Caco-2 (cell line): ENCODE measurements around the gene VPS8. TPM values are rescaled to one million over a fixed set of nuclear protein-coding genes. Genes with fewer than 3 reads are reported as not detected.
"Not testable (repeated sequence)": the region's sequence is repeated elsewhere in the genome, so short reads cannot be mapped to it uniquely, and the experiment has no call there.

ENCODE experiments used
- BruUV-seq: library from RNA; stranded (reverse); fragments of 400-500 nt; replicated peaks from 2 replicates; lab custom pipeline; 2021; lab: Mats Ljungman, UMichigan
- CTCF ChIA-PET: fragments of 300-600 bp; sonication (Branson Sonifier 250); formaldehyde crosslinking; loops from one replicate; lab custom pipeline; 2022; ENCODE audit warnings: antibody characterized with exemption; lab: Charles Lee
- POLR2A ChIA-PET: fragments of 300-600 bp; sonication (Branson Sonifier 250); formaldehyde crosslinking; loops from one replicate; lab custom pipeline; 2022; ENCODE audit warnings: antibody characterized with exemption; lab: Charles Lee
- DNase-seq, 2 experiments: peaks; one replicate each; pipeline versions ENCODE4 v3.0.0 to v3.0.0-alpha.2; 2020 to 2022
- H3K27me3 ChIP-seq: replicated peaks from 2 replicates; pipeline ENCODE4 v1.6.0; 2011; ENCODE audit warnings: low read length; ENCODE audit not compliant: control insufficient read depth, insufficient read depth
- H3K36me3 ChIP-seq: 2 replicates; pipeline ENCODE4 v1.5.1; 2011; ENCODE audit warnings: low read length; ENCODE audit not compliant: control insufficient read depth, insufficient read depth
- H3K4me1 ChIP-seq: fragments of 250-450 bp; sonication (Bioruptor Pico); 2 replicates; pipeline ENCODE4 v1.5.1; 2020; ENCODE audit warnings: mild to moderate bottlenecking
- H3K4me3 ChIP-seq: 2 replicates; pipeline ENCODE4 v1.5.1; 2011; ENCODE audit warnings: low read depth, mild to moderate bottlenecking, control low read depth, low read length
- H3K9me3 ChIP-seq: fragments of 250-450 bp; sonication (Bioruptor Pico); 2 replicates; pipeline ENCODE4 v1.5.1; 2020; ENCODE audit warnings: mild to moderate bottlenecking, moderate library complexity
- H3K27ac Mint-ChIP-seq: one replicate; pipeline ENCODE4 v1.8.0; 2022; ENCODE audit warnings: mixed read lengths; ENCODE audit not compliant: unreplicated experiment
- H3K27me3 Mint-ChIP-seq: one replicate; pipeline ENCODE4 v1.8.0; 2022; ENCODE audit warnings: mixed read lengths; ENCODE audit not compliant: insufficient read depth, unreplicated experiment
- H3K36me3 Mint-ChIP-seq: one replicate; pipeline ENCODE4 v1.8.0; 2022; ENCODE audit warnings: mild to moderate bottlenecking, mixed read lengths; ENCODE audit not compliant: insufficient read depth, unreplicated experiment
- H3K4me1 Mint-ChIP-seq: one replicate; pipeline ENCODE4 v1.8.0; 2022; ENCODE audit warnings: low read depth, mixed read lengths; ENCODE audit not compliant: unreplicated experiment
- H3K4me3 Mint-ChIP-seq: one replicate; pipeline ENCODE4 v1.8.0; 2022; ENCODE audit warnings: mild to moderate bottlenecking, moderate library complexity, mixed read lengths; ENCODE audit not compliant: unreplicated experiment
- H3K9me3 Mint-ChIP-seq: one replicate; pipeline ENCODE4 v1.8.0; 2022; ENCODE audit warnings: mixed read lengths; ENCODE audit not compliant: unreplicated experiment
- intact Hi-C: fragments of 100-400 bp; cut with micrococcal nuclease; formaldehyde crosslinking; loops from one replicate; pipeline ENCODE4 v1.10.0; 2022; ENCODE audit not compliant: unreplicated experiment
- total RNA-seq: library from RNA; stranded (reverse); gene quantifications from 2 replicates; pipeline ENCODE4 v1.2.3, GENCODE V29; 2022
- TF ChIP-seq, protein P1 (sequence below), 2 experiments: fragments of 200-600 bp in 1 of 2; IDR thresholded peaks; 1 replicate in 1 of 2; 2 replicates in 1 of 2; pipeline versions ENCODE4 v1.5.1 to v1.8.0; 2011 to 2022; ENCODE audit warnings: antibody characterized with exemption in 1 of 2, control low read depth in 1 of 2, inconsistent platforms in 1 of 2, low read depth in 1 of 2, low read length in 1 of 2, mild to moderate bottlenecking in 1 of 2, moderate library complexity in 1 of 2; ENCODE audit not compliant: insufficient read depth in 1 of 2, severe bottlenecking in 1 of 2, unreplicated experiment in 1 of 2

Gene VPS8
- total RNA-seq, 1 experiment from 2014 or later, result 44.7 TPM

DNA sequence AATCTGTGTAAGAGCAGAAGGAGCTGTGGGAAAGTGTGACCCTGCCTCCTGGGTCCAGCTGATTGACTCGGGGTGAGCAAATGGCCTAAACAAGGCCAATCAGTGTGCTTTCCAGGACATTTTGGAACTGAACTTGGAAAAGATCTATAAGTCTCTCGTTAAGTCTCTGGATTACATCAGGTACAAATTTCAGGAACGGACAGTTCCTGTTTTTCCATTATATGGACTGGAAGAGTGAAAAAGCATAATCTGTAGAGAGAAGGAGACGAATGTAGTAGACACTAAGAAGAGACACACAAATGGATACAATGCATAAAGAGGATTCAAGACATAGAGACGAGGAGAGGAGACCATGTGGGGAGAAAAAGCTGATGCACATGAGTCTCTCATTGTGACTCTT lies 173.6 kb downstream of the VPS8 start:
- DNase-seq, result no peak
- Histone ChIP-seq H3K36me3 (no peaks in the 10 kb centered on the region), H3K9me3 (no peaks in the 10 kb centered on the region), H3K4me3 (no peak overlapping the region), H3K27me3 (no peaks in the 10 kb centered on the region), H3K4me1 (no peaks in the 10 kb centered on the region)
- Mint-ChIP-seq H3K4me3 (no peak overlapping the region), H3K27ac (no peak overlapping the region), H3K4me1 (no peaks in the 10 kb centered on the region), H3K27me3 (no peaks in the 10 kb centered on the region), H3K9me3 (no peaks in the 10 kb centered on the region), H3K36me3 (no peaks in the 10 kb centered on the region)
- ChIA-PET CTCF (no interaction called here), POLR2A (no interaction called here)
- TF ChIP-seq, protein P1, sequence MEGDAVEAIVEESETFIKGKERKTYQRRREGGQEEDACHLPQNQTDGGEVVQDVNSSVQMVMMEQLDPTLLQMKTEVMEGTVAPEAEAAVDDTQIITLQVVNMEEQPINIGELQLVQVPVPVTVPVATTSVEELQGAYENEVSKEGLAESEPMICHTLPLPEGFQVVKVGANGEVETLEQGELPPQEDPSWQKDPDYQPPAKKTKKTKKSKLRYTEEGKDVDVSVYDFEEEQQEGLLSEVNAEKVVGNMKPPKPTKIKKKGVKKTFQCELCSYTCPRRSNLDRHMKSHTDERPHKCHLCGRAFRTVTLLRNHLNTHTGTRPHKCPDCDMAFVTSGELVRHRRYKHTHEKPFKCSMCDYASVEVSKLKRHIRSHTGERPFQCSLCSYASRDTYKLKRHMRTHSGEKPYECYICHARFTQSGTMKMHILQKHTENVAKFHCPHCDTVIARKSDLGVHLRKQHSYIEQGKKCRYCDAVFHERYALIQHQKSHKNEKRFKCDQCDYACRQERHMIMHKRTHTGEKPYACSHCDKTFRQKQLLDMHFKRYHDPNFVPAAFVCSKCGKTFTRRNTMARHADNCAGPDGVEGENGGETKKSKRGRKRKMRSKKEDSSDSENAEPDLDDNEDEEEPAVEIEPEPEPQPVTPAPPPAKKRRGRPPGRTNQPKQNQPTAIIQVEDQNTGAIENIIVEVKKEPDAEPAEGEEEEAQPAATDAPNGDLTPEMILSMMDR (IDR thresholded peaks at IDR 0.05; ENCODE audit: insufficient read depth in 1 of 2, low read depth in 1 of 2, low read length in 1 of 2, severe bottlenecking in 1 of 2, unreplicated experiment in 1 of 2), result no peak
- intact Hi-C loops, result no loop called here
- no TSS peak for BruUV-seq

- H3K36me3 Mint-ChIP-seq, result no peaks in the 10 kb centered on the region
- Histone ChIP-seq H3K27me3 (no peaks in the 10 kb centered on the region), H3K9me3 (no peaks in the 10 kb centered on the region), H3K36me3 (no peaks in the 10 kb centered on the region), H3K4me3 (no peak overlapping the region), H3K4me1 (no peaks in the 10 kb centered on the region)
- no peak for DNase-seq
- POLR2A ChIA-PET, result no interaction called here
- TF ChIP-seq, protein P1 (IDR thresholded peaks at IDR 0.05; ENCODE audit: insufficient read depth in 1 of 2, low read depth in 1 of 2, low read length in 1 of 2, severe bottlenecking in 1 of 2, unreplicated experiment in 1 of 2), result no peak
- H3K27me3 Mint-ChIP-seq, result no peaks in the 10 kb centered on the region
- H3K27ac Mint-ChIP-seq, result no peak overlapping the region
- H3K4me3 Mint-ChIP-seq, result no peak overlapping the region
- CTCF ChIA-PET, result no interaction called here
- intact Hi-C loops, result no loop called here
- H3K4me1 Mint-ChIP-seq, result no peaks in the 10 kb centered on the region
- H3K9me3 Mint-ChIP-seq, result no peaks in the 10 kb centered on the region
- no TSS peak for BruUV-seq
Observed at GRCh38 chr3:184986366-184986889, 174.5 kb downstream of the VPS8 start.

GRCh38 chr3:184993394-184993793 lies 181.4 kb downstream of the VPS8 start:
- Mint-ChIP-seq H3K4me3 (no peak overlapping the region), H3K27ac (no peak overlapping the region), H3K4me1 (no peaks in the 10 kb centered on the region), H3K36me3 (peaks cover 6% of the 10 kb centered on the region), H3K27me3 (no peaks in the 10 kb centered on the region), H3K9me3 (no peaks in the 10 kb centered on the region)
- DNase-seq, result no peak
- H3K4me1 ChIP-seq, result no peaks in the 10 kb centered on the region
- H3K27me3 ChIP-seq, result no peaks in the 10 kb centered on the region
- BruUV-seq, result no TSS peak
- TF ChIP-seq, protein P1 (IDR thresholded peaks at IDR 0.05; ENCODE audit: insufficient read depth in 1 of 2, low read depth in 1 of 2, low read length in 1 of 2, severe bottlenecking in 1 of 2, unreplicated experiment in 1 of 2), result no peak
- intact Hi-C loops, result no loop called here
- H3K9me3 ChIP-seq, result no peaks in the 10 kb centered on the region
- ChIA-PET CTCF (no interaction called here), POLR2A (no interaction called here)
- H3K4me3 ChIP-seq, result no peak overlapping the region
- no peaks in the 10 kb centered on the region for H3K36me3 ChIP-seq

DNA sequence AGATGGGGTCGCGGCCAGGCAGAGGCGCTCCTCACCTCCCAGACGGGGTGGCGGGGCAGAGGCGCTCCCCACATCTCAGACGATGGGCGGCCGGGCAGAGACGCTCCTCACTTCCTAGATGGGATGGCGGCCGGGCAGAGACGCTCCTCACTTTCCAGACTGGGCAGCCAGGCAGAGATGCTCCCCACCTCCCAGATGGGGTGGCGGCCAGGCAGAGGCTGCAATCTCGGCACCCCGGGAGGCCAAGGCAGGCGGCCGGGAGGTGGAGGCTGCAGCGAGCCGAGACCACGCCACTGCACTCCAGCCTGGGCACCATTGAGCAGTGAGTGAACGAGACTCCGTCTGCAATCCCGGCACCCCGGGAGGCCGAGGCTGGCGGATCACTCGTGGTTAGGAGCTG lies 191.9 kb downstream of the VPS8 start:
- H3K9me3 ChIP-seq, H3K27ac Mint-ChIP-seq, H3K4me3 Mint-ChIP-seq, H3K4me1 Mint-ChIP-seq, H3K27me3 ChIP-seq, H3K36me3 ChIP-seq, POLR2A ChIA-PET, intact Hi-C loops, BruUV-seq, DNase-seq, H3K4me1 ChIP-seq, CTCF ChIA-PET, H3K9me3 Mint-ChIP-seq, H3K4me3 ChIP-seq, H3K27me3 Mint-ChIP-seq: not testable (repeated sequence)
- peaks cover 22% of the 10 kb centered on the region for H3K36me3 Mint-ChIP-seq
